GM21717 (cell line): ENCODE measurements around the gene RORC.

Source experiments
- ATAC-seq: cut with Tn5 transposase; IDR thresholded peaks from one replicate; pipeline ENCODE4 v1.9.1; 2021; ENCODE audit warnings: mild to moderate bottlenecking, moderate library complexity; ENCODE audit not compliant: unreplicated experiment

Gene RORC

DNA sequence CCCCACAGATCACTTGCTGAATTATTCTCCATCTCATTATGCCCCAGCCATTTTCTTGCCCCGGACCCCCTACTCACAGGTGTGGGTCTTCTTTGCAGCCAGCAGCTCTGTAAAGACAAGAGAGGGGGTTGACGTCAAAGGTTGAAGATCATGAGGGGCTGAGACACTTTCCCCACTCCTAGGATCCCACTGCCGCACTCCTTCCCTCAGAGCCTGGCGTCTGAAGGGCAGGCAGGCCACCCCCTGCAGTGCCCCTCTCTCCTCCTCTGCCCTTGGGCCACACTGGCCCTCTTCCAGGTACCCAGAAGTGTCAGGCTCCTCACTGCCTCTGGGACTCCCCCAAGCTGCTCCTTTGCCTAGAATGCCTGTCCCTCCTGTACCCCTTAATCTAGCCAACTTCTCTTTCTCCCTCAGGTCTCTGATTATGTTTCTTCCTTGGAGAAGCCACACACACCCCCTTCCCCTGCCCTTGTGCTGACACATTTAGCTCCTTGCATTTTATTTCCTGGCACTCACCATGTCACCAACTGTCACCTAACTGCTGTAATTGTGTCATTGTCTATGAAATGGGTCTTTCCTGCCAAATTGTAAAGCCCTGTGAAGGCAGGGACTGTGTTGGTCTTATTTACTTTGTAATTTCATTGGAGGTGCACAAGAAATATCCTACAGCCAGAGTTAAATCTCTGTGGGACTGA is 2.1 kb downstream of the RORC start:
- no peak for ATAC-seq

DNA sequence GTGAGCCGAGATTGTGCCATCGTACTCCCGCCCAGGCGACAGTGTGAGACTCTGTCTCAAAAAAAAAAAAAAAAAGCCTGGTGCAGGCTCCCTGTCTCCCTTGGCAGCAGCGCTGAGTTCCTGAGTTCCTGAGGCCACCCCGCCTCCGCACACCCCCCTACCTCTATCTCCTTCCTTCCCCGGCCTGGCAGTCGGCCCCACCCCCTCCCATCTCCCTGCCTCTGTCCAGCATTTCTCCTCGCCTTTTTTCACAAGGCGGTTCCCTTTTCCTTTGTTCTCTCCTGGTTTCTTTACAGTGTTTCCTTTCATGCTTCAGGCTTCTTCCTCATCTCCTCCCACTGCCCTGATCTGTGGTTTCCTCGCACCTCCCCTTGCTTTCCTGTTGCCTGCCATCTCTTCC is 2.7 kb downstream of the RORC start:
- no peak for ATAC-seq

DNA sequence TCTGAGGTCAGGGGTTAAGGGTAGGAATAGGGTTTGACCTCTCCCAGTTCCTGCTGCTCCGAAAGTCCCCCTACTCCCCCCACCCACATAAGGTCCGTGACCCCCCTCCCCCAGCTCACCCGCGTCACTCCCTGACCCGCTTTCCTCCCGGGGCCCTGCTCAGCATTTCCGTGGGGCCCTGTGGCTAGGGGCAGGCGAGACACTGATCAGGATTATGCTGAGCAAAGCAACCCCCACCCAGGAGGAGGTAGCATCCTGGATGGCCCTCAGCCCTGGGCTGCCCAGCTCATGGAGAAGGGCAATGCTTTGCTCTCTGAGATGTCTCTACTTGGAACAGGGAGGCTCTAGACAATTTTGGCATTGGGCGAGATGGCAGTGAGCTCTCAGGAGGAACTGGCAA is 3.7 kb downstream of the RORC start:
- no peak for ATAC-seq

DNA sequence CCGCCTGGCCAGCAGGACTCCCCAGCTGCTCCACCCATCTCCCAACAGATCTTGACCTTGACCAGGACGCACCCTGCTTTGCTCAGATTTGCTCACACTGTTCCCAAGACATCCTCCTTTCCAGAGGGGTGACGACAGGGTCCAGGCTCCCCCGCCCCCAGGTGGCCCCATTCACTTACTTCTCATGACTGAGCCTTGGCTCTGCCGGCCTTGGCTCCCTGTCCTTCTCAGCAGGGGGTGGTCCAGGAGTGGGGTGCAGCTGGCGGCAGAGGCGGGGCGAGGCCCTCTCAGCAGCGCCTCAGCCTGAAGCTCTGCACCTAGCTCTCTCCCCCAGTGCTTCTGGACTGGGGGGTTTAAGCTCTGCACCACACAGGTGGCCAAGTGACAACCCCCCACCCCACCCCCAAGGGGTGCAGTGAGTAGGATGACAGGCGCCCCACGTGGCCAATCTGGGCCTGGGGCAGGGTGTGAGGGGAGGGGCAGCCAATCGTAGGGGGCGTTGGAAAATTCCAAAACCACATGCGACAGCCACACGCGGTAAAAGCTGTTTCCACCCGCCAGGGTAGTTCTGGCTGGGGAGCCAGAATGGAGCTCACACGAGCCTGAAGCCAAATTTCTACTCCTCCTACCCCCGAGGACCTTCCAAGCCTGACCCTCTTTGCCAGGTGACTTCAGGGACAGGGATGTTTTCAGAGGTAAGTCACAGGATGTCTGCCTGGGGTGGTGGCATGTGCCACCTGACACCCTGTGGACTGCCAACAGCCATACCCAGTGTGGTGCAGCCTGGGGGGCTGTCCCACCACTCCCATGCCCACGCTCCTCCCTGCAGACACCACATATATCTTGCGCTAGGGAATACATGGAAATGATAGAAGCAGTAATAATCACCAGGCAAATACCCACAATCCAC is 5.6 kb downstream of the RORC start:
- ATAC-seq: no peak

DNA sequence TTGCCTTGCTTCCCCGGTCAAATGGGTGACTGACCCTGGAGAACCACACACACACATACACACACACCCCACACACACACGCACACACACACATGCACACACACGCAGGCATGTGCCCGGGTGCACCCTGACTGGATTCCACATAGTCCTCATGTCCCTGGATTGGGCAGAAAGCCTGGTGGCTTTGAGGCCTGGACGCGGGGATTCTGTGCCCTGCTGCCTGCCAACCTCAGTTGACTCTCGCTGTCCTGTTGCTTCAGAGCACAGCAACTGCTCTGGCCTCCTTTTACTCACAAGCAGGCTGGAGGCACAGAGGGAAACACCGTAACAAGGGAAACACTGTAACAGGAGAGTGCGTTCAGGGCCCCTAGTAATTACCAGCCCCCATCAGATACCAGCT is 6.4 kb downstream of the RORC start:
- ATAC-seq: no peak

DNA sequence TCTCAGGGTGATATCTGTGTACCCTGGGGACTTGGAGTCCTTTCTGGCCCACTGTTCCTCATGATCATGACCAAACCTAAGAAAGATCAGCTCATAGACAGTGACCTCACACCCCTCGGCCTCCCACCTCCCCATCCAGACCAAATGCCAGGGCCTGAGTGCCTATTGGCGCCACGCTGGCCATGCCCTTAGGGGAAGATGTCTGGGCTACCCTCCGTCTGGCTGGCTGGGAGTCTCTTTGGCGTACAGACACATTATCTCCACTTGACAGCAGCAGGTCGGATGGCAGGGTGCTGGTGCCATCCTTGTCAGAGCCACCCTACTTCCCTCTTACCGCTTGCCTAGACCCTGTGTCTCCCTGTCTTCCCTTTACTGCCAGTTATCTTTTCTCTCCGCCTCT is 8.4 kb downstream of the RORC start:
- ATAC-seq: no peak

DNA sequence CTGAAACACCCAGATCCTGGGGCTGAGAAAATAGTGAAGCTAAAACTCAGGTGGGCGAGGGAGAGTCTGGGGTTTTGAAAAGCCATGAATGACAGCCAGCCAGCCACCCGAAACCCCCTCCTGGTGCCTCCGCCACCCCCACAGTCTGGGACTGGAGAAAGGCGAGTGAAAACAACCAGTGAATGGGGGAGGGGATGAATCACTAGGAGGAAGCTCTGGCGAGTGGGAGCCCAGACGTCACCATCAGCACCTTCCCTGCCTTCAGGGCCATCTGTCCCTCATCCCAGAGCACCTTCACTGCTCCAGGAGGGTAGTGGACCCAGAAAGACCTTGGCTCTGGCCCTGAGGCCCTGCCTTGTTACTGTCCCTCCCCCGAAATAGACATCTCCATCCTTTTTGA is 9.2 kb downstream of the RORC start:
- no peak for ATAC-seq

DNA sequence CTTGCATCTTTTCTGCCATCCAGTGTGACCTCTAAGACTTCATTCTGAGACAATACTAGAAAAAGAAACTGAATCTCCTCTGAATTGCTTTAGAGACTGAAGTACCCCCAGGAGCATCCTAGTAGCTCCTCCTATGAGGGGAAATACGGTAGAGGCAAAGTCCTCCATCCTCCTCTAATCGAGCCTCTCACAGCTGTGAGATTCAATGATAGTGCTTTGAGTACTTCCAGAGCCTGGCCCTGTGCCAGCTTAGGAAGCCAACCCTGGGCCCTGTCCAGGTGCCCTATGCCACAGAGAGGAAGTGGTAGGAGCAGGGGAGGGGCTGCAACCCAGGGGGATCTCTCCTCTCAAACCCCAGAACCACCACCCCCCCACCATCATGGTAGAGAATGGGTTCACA is 10.7 kb downstream of the RORC start:
- ATAC-seq: no peak

DNA sequence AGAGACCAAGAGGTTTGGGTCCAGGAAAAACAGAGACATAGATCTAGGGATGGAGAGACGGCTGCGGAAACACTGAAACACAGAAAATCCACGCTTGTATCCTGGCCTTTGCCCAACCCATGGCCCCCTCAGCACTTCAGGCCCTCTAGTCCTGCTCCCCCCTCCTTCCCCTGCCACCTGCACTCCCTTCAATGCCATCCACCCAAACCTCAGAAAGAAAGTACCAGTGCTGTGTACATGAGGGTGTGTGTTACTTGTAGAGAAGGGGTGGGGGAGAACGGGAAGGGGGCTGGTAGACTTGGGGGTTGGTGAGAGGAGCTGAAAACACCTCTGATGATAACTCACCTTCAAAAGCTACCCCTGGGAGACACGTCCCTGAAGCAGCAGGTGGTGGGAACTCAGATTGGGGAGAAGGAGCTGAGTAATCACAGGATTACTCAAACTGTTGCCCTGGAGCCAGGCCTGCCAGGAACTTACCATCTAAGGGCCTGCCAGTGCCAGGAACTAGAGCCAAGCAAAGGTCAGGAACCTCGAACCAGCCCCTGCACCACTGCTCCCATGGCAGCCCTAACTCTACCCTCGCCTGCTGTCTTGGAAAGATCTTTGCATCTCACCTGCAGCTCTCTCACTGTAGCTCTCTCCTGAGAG is 11.5 kb downstream of the RORC start:
- no peak for ATAC-seq

DNA sequence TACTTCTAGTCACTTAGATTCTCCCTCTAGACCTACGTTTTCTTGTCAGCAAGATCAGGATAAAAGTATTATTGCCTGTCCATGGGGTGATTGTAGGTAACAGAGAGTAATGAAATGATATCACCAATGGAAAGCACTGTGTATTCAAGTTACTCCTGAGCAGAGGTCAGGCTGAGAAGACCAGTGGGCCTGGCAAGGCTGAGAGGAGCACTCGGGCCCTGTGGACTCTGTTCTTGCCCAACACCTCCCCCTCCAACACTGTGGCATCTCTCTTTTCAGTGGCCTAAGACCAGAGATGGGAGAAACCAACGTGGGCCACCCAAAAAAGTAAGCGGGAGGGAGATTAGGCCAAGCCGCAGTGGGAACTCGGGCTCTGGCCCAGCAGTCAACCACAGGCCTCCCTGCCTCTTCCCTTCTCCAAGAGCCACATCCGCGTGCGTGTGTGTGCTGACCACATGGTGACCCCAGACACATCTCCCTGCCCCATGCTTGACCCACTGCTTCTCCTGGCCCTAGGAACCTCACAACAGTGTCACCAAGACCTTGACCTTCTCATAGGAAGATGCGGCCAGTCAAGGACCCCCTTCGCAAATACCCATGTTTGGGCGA is 12.3 kb downstream of the RORC start:
- no peak for ATAC-seq

DNA sequence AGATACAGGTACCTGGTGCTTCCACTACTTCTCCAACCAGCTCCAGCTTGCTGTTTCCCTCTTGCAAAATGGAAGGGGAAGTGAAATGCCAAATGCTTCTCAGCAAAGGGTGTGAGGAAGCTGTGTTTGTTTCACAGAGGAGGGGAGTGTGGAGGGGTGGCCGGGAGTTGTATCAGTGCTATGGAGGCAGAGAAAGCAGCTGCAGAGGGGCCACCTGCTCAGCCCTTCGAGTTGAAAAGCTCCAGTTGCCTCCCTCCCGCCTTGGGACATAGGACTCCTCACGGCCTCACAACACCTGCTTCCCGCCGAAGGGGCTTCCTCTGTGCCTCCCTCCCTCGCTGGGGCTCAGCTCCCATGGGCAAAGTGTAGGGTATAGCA is 14.3 kb downstream of the RORC start:
- no peak for ATAC-seq

DNA sequence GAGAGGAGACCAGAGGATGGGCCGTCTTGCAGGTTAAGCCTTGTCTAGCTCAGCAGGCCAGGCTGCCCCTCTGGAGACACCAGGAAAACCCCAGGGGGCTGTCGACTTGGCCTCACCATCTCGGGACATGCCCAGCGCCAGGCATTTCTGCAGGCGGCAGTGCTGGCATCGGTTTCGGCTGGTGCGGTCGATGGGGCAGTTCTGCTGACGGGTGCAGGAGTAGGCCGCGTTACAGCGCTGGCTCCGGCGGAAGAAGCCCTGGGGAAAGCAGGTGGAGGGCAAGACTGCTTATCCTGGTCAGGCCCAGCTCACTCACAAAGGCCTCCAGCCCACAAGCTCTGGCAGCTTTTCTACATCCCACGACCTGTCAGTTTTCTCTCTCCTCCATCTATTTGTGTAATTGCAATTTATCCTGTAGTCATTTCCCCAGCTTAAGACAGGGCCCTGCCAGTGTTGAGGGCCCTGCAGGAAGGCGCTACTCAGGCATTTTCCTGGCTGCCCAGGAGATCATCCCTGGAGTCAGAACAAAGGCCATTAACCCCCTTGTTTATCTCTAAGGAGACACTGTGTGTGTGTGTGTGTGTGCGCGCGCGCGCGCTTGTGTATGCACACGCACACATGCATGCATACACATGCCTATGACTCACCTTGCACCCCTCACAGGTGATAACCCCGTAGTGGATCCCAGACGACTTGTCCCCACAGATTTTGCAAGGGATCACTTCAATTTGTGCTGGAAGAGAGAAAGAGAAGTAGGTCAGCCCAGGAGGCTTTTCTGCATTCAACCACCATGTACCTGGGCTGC is 14.9 kb downstream of the RORC start:
- ATAC-seq: no peak

DNA sequence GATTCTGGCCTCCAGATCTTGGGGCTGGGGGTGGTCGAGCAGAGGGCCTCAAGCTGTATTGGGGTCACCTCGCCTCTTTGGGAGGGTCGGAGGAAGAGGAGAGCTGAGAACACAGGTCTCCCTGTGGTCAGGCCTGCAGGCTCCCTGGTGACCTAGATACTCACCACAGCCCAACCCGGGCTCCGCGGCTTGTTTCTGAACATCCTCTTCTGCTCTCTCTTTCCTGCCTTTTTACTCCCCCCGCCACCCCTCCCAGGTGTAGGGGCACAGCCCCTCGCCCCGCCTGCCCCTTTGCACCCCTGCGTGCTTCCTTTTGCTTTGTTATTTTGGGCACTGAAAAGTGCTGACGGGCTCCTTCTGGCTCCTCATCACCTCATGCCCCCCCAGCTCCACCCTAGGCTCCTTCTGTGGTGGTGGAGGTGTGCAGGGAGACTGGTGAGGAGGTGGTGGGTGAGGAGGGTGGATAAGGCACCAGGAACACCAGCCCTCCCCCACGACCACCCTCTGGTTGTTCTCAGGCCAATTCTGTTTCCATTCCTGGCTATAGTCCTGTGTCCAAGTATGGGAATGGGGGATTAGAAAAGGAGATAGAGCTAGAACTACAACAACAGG is 15.8 kb downstream of the RORC start:
- ATAC-seq: no peak

DNA sequence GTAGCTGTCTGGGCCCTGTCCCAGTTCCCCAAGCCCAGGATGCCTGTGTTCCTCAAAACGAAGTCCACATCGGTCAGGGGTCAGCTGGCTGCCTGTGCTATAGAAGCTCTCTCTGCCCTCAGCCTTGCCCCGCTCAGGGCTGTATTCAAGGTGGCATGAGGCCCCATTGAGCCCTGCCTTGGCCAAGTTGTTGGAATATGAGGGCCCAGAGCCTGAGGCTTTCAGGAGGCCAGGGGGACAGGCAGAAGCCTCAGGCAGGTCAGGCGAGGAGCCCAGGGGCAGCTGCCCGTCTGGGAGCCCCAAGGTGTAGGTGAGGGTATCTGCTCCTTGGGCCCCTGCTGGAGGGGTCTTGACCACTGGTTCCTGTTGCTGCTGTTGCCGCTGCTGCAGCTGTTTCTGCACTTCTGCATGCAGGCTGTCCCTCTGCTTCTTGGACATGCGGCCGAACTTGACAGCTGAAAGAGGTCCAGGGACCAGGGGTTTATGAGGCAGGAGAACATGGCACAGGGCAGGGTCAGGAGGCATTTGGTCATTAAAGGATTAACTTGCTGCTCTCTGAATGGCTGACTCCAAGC is 16.5 kb downstream of the RORC start:
- ATAC-seq: no peak

DNA sequence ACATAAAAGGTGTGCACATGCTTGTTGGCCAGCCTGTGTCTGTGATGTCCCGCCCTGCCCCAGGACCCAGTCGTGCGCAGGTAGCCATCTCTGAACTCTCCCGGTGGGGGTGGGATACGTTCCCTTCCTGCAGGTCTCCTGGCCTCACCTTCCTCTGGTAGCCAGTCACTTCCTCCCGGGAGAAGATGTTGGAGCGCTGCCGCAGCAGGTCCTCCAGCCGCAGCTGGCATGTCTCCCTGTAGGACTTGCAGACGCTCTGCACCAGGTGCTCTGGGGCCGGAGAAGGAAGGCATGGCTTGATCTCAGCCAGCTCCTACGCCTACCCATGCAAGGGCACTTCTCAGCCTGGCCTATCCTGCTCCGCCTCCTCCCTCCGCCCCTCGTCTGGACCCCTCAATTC is 17.2 kb downstream of the RORC start:
- no peak for ATAC-seq

DNA sequence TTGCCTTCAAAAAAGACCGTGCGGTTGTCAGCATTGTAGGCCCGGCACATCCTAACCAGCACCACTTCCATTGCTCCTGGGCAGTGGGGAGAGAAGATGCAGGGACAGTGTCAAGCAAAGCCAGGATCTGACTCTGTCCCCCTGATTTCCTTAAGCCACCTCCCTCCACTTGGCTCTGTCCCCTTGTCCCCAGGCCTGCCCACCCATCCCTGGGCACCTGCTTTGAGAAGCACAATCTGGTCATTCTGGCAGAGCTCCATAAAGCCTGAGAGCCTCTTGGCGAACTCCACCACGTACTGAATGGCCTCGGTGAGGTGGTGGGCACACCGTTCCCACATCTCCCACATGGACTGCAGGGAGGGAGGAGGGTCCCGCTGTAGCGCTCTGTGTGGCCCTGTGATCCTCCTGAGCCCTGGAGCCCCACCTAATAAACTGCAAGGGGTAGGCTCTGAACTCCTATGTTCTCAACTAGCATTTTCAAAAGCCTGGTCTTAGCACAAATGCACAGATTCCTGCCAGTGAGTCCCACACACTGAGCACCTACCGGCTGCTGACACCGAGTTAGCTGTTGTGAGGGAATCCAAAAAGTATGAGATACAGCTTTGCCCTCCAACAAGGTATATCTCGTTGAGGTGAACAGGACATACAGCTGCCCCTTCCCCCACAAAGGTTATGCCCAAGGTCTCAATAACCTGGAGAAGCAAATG is 18.2 kb downstream of the RORC start:
- no peak for ATAC-seq

DNA sequence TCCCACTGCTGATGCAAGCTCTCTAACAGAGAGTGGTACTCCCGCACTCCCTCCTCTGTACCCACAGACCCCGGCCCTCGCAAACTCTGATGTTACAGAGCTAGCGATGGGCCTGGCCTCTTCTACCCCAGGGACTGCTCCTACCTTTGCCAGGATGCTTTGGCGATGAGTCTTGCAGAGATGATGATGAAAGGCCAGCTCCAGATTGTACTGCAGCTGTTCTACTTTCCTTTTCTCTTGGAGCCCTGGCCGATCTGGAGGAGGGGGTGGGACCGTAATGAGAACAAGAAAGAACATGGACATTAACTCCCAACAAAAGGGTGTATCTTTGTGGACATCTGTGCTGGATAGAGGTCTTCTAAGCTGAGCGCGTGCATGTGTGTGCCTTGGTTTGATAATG is 20.4 kb downstream of the RORC start:
- ATAC-seq: no peak

DNA sequence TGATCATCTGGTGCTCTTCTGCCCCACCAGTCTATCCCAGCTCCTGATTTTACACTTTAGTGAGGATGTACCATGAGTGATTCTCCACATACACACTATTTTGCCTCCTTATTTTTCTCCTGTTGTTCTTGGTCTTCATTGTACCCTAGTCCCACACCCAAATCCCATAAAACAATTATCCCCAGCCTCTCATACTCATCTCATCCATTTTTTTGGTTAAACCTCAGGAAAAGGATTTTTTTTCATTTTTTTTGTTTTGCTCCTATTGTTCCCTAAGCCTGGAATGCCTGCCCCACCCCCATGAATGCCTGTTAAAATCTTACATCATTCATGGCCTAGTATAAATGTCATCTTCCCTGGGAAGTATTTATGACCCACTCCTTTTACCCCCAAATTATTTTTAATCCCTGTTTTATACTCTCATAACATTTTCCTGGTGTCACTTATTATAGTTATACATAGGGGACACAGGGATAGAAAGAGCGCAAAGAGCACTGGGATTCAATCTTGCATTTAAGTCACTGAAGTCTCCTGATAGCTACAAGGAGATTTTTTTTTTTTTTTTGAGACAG is 21.5 kb downstream of the RORC start:
- no peak for ATAC-seq
